Osteocyte (in vitro differentiated cells): Measurements from ENCODE around the gene SLC34A1. TPM values are rescaled to one million over a fixed set of nuclear protein-coding genes. Genes with fewer than 3 reads are reported as not detected.
"Not testable (repeated sequence)": the region's sequence is repeated elsewhere in the genome, so short reads cannot be mapped to it uniquely, and the experiment has no call there.

Experiments used
- DNase-seq: peaks from one replicate; pipeline ENCODE4 v3.0.0; 2021; ENCODE audit warnings: mixed read lengths; ENCODE audit not compliant: unreplicated experiment; ENCODE audit errors: extremely low spot score
- H3K27ac Mint-ChIP-seq: one replicate; pipeline ENCODE4 v1.8.0; 2021; ENCODE audit warnings: mild to moderate bottlenecking, mixed read lengths; ENCODE audit not compliant: unreplicated experiment
- H3K27me3 Mint-ChIP-seq: one replicate; pipeline ENCODE4 v1.8.0; 2021; ENCODE audit warnings: mixed read lengths; ENCODE audit not compliant: unreplicated experiment
- H3K36me3 Mint-ChIP-seq: one replicate; pipeline ENCODE4 v1.8.0; 2021; ENCODE audit warnings: mixed read lengths; ENCODE audit not compliant: unreplicated experiment
- H3K4me1 Mint-ChIP-seq: one replicate; pipeline ENCODE4 v1.8.0; 2021; ENCODE audit warnings: mixed read lengths; ENCODE audit not compliant: unreplicated experiment
- H3K4me3 Mint-ChIP-seq: one replicate; pipeline ENCODE4 v1.8.0; 2021; ENCODE audit warnings: mild to moderate bottlenecking, moderate library complexity, mixed read lengths; ENCODE audit not compliant: unreplicated experiment
- H3K9me3 Mint-ChIP-seq: one replicate; pipeline ENCODE4 v1.8.0; 2021; ENCODE audit warnings: mixed read lengths; ENCODE audit not compliant: unreplicated experiment
- total RNA-seq: library from RNA; stranded (reverse); gene quantifications from 2 replicates; pipeline ENCODE4 v1.2.1, GENCODE V29; 2021
- TF ChIP-seq, protein P1 (sequence below): fragments of 200-600 bp; sonication (generic); IDR thresholded peaks from 2 replicates; pipeline ENCODE4 v1.5.0; 2021; ENCODE audit warnings: antibody characterized with exemption, mild to moderate bottlenecking, moderate library complexity

Gene SLC34A1
- total RNA-seq, 1 donor from 2014 or later, result not detected

DNA sequence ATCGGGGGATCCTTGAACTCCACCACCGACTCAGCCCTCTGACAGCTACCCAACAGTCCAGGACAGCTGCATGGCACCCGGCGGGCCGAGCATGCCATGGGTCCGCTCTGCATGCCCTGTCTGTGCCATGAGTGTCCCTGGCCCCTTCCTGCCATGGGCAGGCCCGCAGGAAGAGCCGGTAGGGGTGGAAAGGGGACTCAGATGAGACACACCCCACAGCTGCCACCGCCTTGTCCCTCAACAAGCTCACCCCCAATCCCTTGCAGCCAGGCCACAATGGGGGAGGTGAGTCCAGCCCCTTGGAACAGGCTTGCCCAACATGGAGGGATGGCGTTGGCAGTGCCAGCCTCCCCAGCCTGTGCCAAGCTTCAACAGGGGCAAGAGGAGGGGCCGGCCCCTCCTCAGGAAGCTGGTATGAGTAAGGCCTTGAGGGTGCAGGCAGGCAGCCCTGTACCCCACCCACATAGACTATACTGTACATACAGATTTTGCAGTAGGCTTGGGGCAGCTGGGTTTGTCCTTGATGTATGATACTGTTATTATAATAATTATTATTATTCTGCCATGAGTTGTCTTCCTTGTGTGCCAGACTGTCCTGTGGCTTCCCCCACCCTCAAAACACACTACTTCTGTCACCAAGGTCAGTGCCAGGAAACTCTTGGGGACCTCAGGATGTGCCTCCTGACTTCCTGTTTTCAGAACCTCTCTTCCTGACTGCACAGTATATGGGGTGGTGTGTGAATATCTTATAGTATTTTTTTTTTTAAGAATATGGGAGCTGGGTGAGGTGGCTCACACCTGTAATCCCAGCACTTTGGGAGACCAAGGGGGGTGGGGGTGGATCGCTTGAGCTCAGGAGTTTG is 12.0 kb upstream of the SLC34A1 start:
- Mint-ChIP-seq H3K27me3 (no peaks in the 10 kb centered on the region), H3K9me3 (no peaks in the 10 kb centered on the region), H3K4me1 (peaks cover 8% of the 10 kb centered on the region), H3K4me3 (peak overlapping the region; percentile 58), H3K27ac (no peak overlapping the region), H3K36me3 (no peaks in the 10 kb centered on the region)
- TF ChIP-seq, protein P1, sequence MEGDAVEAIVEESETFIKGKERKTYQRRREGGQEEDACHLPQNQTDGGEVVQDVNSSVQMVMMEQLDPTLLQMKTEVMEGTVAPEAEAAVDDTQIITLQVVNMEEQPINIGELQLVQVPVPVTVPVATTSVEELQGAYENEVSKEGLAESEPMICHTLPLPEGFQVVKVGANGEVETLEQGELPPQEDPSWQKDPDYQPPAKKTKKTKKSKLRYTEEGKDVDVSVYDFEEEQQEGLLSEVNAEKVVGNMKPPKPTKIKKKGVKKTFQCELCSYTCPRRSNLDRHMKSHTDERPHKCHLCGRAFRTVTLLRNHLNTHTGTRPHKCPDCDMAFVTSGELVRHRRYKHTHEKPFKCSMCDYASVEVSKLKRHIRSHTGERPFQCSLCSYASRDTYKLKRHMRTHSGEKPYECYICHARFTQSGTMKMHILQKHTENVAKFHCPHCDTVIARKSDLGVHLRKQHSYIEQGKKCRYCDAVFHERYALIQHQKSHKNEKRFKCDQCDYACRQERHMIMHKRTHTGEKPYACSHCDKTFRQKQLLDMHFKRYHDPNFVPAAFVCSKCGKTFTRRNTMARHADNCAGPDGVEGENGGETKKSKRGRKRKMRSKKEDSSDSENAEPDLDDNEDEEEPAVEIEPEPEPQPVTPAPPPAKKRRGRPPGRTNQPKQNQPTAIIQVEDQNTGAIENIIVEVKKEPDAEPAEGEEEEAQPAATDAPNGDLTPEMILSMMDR, result no peak
- no peak for DNase-seq

- no peaks in the 10 kb centered on the region for H3K27me3 Mint-ChIP-seq
- TF ChIP-seq, protein P1, result no peak
- H3K9me3 Mint-ChIP-seq, result no peaks in the 10 kb centered on the region
- no peak for DNase-seq
- peaks cover 8% of the 10 kb centered on the region for H3K4me1 Mint-ChIP-seq
- no peak overlapping the region for H3K27ac Mint-ChIP-seq
- no peaks in the 10 kb centered on the region for H3K36me3 Mint-ChIP-seq
- no peak overlapping the region for H3K4me3 Mint-ChIP-seq
These were observed 11.3 kb upstream of the SLC34A1 start for GRCh38 chr5:177372910-177373309.

- Mint-ChIP-seq H3K4me1 (peaks cover 6% of the 10 kb centered on the region), H3K27me3 (no peaks in the 10 kb centered on the region), H3K27ac (no peak overlapping the region), H3K4me3 (no peak overlapping the region), H3K36me3 (no peaks in the 10 kb centered on the region), H3K9me3 (no peaks in the 10 kb centered on the region)
- no peak for DNase-seq
- TF ChIP-seq, protein P1, result no peak
These were observed 10.4 kb upstream of the SLC34A1 start for GRCh38 chr5:177373806-177374205.

DNA sequence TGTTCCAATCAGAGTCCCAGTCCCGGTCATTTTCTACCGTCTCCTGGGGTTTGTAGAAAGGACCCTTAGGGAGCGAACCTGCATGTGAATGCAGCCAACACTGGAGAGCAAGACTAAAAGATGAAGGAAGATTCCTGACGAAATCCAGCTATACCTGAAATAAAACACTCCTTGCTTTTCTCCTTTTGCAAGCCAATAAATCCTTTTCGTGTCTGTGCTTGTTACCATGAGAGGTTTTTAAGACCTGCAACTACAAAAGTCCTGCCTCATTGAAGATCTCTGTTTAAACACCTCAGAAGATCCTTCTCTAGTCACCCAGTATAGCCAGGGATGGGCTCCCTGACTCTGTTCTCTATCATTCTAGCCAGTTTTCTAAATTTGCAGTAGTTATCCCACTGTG is 10.0 kb upstream of the SLC34A1 start:
- no peaks in the 10 kb centered on the region for H3K9me3 Mint-ChIP-seq
- TF ChIP-seq, protein P1, result no peak
- no peak for DNase-seq
- H3K4me3 Mint-ChIP-seq, result no peak overlapping the region
- no peaks in the 10 kb centered on the region for H3K36me3 Mint-ChIP-seq
- no peak overlapping the region for H3K27ac Mint-ChIP-seq
- peaks cover 6% of the 10 kb centered on the region for H3K4me1 Mint-ChIP-seq
- H3K27me3 Mint-ChIP-seq, result no peaks in the 10 kb centered on the region

GRCh38 chr5:177375516-177375915 is 8.7 kb upstream of the SLC34A1 start:
- not testable (repeated sequence) for H3K27me3 Mint-ChIP-seq, H3K27ac Mint-ChIP-seq

More at GRCh38 chr5:177375516-177375915, 8.7 kb upstream of the SLC34A1 start:
- DNase-seq, H3K4me3 Mint-ChIP-seq, H3K9me3 Mint-ChIP-seq, H3K36me3 Mint-ChIP-seq: not testable (repeated sequence)
- H3K4me1 Mint-ChIP-seq, result peaks cover 10% of the 10 kb centered on the region
